ENCODE results near the gene NXPE3.

DNA sequence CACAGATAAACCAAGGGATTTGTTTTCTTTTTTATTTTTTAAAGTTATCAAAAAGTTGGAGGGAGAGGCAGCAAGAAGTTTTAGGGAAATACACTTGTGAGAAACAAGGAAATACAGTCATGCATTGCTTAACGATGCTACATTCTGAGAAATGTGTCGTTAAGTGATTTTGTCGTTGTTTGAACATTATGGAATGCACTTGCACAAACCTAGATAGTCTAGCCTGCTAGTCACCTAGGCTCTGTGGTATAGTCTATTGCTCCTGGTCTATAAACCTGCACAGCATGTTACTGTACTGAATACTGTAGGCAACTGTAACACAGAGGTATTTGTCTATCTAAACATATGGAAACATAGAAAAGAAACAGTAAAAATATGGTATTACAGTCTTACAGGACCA, 68.3 kb downstream of the NXPE3 start:
- TF ChIP-seq EP300 (IDR thresholded peaks at IDR 0.05; ENCODE audit: borderline replicate concordance in 1 of 2, control insufficient read depth in 1 of 2, low read depth in 2 of 2, low read length in 2 of 2) (no peak), POLR2A (IDR thresholded peaks at IDR 0.05; ENCODE audit: low read depth, low read length) (no peak), CHD2 (IDR thresholded peaks at IDR 0.05; ENCODE audit: borderline replicate concordance, low read depth, low read length) (no peak), RB1 (IDR thresholded peaks at IDR 0.05; ENCODE audit: borderline replicate concordance) (no peak)
- TF ChIP-seq, protein P1, sequence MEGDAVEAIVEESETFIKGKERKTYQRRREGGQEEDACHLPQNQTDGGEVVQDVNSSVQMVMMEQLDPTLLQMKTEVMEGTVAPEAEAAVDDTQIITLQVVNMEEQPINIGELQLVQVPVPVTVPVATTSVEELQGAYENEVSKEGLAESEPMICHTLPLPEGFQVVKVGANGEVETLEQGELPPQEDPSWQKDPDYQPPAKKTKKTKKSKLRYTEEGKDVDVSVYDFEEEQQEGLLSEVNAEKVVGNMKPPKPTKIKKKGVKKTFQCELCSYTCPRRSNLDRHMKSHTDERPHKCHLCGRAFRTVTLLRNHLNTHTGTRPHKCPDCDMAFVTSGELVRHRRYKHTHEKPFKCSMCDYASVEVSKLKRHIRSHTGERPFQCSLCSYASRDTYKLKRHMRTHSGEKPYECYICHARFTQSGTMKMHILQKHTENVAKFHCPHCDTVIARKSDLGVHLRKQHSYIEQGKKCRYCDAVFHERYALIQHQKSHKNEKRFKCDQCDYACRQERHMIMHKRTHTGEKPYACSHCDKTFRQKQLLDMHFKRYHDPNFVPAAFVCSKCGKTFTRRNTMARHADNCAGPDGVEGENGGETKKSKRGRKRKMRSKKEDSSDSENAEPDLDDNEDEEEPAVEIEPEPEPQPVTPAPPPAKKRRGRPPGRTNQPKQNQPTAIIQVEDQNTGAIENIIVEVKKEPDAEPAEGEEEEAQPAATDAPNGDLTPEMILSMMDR (IDR thresholded peaks at IDR 0.05 in 2 of 3, conservative IDR thresholded peaks at IDR 0.05 in 1 of 3; ENCODE audit: control insufficient read depth in 2 of 3, extremely low read depth in 1 of 3, insufficient read depth in 1 of 3, low read depth in 3 of 3, low read length in 3 of 3): no peak
